Keratinocyte (primary cell): Measurements from ENCODE around the gene PDGFB.

ENCODE experiments used
- CTCF ChIP-seq, 3 experiments: IDR thresholded peaks in 1 of 3; conservative IDR thresholded peaks in 1 of 3; optimal IDR thresholded peaks in 1 of 3; 2 replicates in 2 of 3; 3 replicates in 1 of 3; pipeline versions ENCODE3 to v1.5.1; 2011; ENCODE audit warnings: low read length in 3 of 3, mild to moderate bottlenecking in 3 of 3, moderate library complexity in 2 of 3, control low read depth in 1 of 3, inconsistent platforms in 1 of 3; ENCODE audit not compliant: insufficient read depth in 2 of 3; ENCODE audit errors: extremely low read depth in 1 of 3
- EZH2 ChIP-seq: IDR thresholded peaks from one replicate; pipeline ENCODE4 v1.6.1; 2012; ENCODE audit warnings: inconsistent platforms, mild to moderate bottlenecking, low read length, moderate library complexity

GRCh38 chr22:39242595-39243438 is 2.0 kb downstream of the PDGFB start:
- TF ChIP-seq EZH2, result no peak
- no peak for TF ChIP-seq CTCF (optimal IDR thresholded peaks at IDR 0.05 in 1 of 3, IDR thresholded peaks at IDR 0.05 in 1 of 3, conservative IDR thresholded peaks at IDR 0.05 in 1 of 3; ENCODE audit: extremely low read depth in 1 of 3, insufficient read depth in 2 of 3, low read length in 3 of 3)
